Lower leg skin (tissue), 4 donors: ENCODE data around the gene LRFN2. TPM values are rescaled to one million over a fixed set of nuclear protein-coding genes. Genes with fewer than 3 reads are reported as not detected.

Experiments used
- DNase-seq, 2 donors: peaks; one replicate each; pipeline ENCODE4 v3.0.0-alpha.2; 2019; ENCODE audit warnings: low spot score in 2 of 2
- H3K4me3 ChIP-seq: fragments of 200-600 bp; sonication (generic); 2 replicates; pipeline ENCODE4 v1.5.1; 2017; ENCODE audit warnings: mild to moderate bottlenecking, low read depth; ENCODE audit not compliant: poor library complexity, severe bottlenecking
- CTCF ChIP-seq, 3 donors: fragments of 450-650 bp; IDR thresholded peaks; one replicate each; pipeline ENCODE4 v1.5.1; 2016; ENCODE audit warnings: antibody characterized with exemption in 3 of 3, mild to moderate bottlenecking in 3 of 3, moderate library complexity in 2 of 3
- POLR2A ChIP-seq, 2 donors: fragments of 450-650 bp; IDR thresholded peaks; one replicate each; pipeline ENCODE4 v1.6.1; 2016 to 2017; ENCODE audit warnings: antibody characterized with exemption in 2 of 2, mild to moderate bottlenecking in 1 of 2, moderate library complexity in 1 of 2
- WGBS, 2 donors: methylation state at CpG; one replicate each; pipeline ENCODE4 v1.1.5; 2018; 5-methylcytosine and 5-hydroxymethylcytosine counted together
- intact Hi-C: fragments of 100-400 bp; cut with DNase I; formaldehyde crosslinking; loops from one replicate; pipeline ENCODE4 v1.15.0; 2023; ENCODE audit warnings: low total_unique reads
- total RNA-seq, 4 donors: library from RNA; depleted of rRNA; stranded (reverse); fragments of >200 nt; gene quantifications; one replicate each; pipeline ENCODE4 v1.1.0, GENCODE V29; 2016

LRFN2 gene
- total RNA-seq, 4 donors from 2014 or later, result 0.10 TPM; not detected in 3

- DNase-seq, result peak; percentile 1 to 21
- intact Hi-C loops, result no loop called here
- H3K4me3 ChIP-seq, result no peak overlapping the region
- 90 to 94% methylated on average over 4 of the region's 4 CpGs for WGBS, 2 donors
- no peak for TF ChIP-seq POLR2A (IDR thresholded peaks at IDR 0.05)
- no peak for TF ChIP-seq CTCF (IDR thresholded peaks at IDR 0.05)
Measured at GRCh38 chr6:40390144-40390800, 196.9 kb downstream of the LRFN2 start.

GRCh38 chr6:40389254-40389653 is 197.9 kb downstream of the LRFN2 start:
- intact Hi-C loops, result no loop called here
- TF ChIP-seq CTCF (IDR thresholded peaks at IDR 0.05) (no peak), POLR2A (IDR thresholded peaks at IDR 0.05) (no peak)
- DNase-seq, result peak in 1 of 2 donors; percentile 4
- WGBS, 2 donors, result 85 to 88% methylated on average over 4 of the region's 4 CpGs
- no peak overlapping the region for H3K4me3 ChIP-seq

- peak; percentile 2 to 58 for DNase-seq
- TF ChIP-seq POLR2A (IDR thresholded peaks at IDR 0.05), result no peak
- no peak for TF ChIP-seq CTCF (IDR thresholded peaks at IDR 0.05)
- 78 to 85% methylated on average over 5 of the region's 5 CpGs for WGBS, 2 donors
- intact Hi-C loops, result no loop called here
- H3K4me3 ChIP-seq, result no peak overlapping the region
Measured at GRCh38 chr6:40387871-40388264, 199.3 kb downstream of the LRFN2 start.

- DNase-seq, result peak; percentile 2 to 8
- TF ChIP-seq POLR2A (IDR thresholded peaks at IDR 0.05) (no peak), CTCF (IDR thresholded peaks at IDR 0.05) (no peak)
- intact Hi-C loops, result no loop called here
- 69 to 72% methylated on average over 4 of the region's 4 CpGs for WGBS, 2 donors
- no peak overlapping the region for H3K4me3 ChIP-seq
Measured at GRCh38 chr6:40387127-40387870, 199.9 kb downstream of the LRFN2 start.

DNA sequence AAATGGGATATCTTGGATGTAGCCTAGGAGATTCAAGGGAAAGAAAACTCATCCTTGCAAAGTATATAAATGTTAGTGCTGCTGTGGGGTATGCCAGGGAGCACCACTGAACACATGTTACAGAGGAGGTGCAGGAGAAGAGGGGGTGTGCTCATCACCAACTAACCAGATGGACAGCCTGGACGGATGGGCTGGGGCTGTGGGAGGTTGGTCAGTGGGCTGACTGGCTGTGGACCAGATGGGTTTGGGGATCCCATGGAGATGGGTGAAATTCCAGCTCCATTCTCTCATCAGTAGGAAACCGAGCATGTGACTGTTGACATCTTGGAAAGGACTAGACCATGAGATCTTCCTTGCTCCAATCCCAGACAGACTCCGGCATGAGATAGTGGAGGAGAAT is 201.0 kb downstream of the LRFN2 start:
- DNase-seq, result peak in 1 of 2 donors; percentile 31
- H3K4me3 ChIP-seq, result no peak overlapping the region
- TF ChIP-seq POLR2A (IDR thresholded peaks at IDR 0.05) (no peak), CTCF (IDR thresholded peaks at IDR 0.05) (no peak)
- WGBS, 2 donors, result 58 to 74% methylated on average over 3 of the region's 3 CpGs
- intact Hi-C loops, result no loop called here
